Measurements from ENCODE around the gene KCNQ2.

KCNQ2 gene

DNA sequence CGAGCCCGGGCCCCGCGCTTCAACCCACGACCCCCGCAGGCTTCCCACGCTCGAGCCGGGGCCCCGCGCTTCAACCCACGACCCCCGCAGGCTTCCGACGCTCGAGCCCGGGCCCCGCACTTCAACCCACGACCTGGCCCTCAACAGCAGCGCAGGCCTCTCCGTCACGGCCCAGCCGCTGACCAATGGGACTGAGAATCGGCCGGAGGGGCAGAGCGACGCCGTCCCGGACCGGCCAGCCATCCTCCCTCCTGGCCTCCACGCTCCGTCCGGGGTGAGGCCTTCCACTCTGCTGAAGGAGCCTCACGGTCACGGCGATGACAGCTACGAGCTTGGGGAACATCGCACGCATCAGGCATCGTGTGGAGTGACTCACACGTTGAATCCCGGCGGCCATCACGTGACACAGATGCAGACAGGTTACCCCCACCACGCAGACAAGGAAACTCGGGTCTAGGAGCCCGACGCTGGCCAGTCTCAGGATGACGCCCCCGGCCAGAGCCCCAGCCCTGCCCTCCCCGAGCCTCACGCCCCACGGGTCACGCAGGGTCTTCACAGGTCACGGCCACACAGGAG lies 6.1 kb downstream of the KCNQ2 start:
- no peaks in the 10 kb centered on the region for H3K36me3 Mint-ChIP-seq
- DNase-seq (ENCODE audit: low spot score in 2 of 2) (no peak), ATAC-seq (ENCODE audit: low read depth) (no peak)
- H3K4me1 Mint-ChIP-seq = no peaks in the 10 kb centered on the region
- peaks cover 24% of the 10 kb centered on the region for H3K27me3 Mint-ChIP-seq
- H3K4me3 Mint-ChIP-seq = no peak overlapping the region
- H3K27ac Mint-ChIP-seq = no peak overlapping the region
- no peaks in the 10 kb centered on the region for H3K9me3 Mint-ChIP-seq

DNA sequence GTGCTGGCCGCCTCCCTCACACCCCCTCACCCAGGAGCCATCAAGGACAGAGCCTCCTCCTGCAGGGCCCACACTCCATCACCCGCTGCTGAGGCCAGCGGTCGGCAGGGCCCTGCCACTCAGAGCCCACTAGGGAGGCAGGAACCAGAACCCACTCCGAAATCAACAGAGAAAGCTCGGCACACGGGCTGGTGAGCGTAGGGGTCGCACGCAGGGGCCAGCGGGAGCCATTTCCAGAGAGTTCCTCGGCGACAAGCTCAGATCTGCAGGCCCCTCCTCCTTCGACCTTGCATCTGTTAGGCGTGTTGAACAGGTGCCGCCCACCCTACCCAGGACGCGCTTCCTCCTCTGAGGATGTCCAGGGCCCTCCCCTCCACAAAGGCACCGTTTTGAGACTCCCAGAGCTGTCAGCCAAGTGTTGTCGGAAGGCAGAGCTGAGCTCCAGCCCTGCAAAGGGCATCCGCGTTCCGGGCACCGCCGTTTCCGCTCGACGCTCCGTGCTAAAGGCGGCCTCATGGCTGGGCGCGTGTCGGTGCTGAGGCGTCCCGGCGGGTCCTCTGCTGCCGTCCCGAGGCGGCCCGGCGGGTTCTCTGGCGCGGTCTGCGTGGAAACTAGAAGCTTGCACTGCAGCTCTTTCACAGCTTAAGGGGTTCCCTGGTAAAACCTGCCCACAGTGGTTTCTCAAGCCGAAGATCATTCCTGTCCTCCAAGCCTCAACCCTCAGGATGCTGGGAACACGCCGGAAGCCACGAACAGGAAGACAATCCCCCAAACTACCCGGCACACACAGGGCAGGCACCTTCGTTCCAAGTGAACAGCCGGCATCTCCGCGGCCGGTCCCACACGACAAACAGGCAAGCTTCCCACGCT lies 6.8 kb downstream of the KCNQ2 start:
- no peak overlapping the region for H3K27ac Mint-ChIP-seq
- ATAC-seq (ENCODE audit: low read depth) (no peak), DNase-seq (ENCODE audit: low spot score in 2 of 2) (no peak)
- no peaks in the 10 kb centered on the region for H3K4me1 Mint-ChIP-seq
- H3K4me3 Mint-ChIP-seq = no peak overlapping the region
- no peaks in the 10 kb centered on the region for H3K9me3 Mint-ChIP-seq
- peaks cover 26% of the 10 kb centered on the region for H3K27me3 Mint-ChIP-seq
- no peaks in the 10 kb centered on the region for H3K36me3 Mint-ChIP-seq

DNA sequence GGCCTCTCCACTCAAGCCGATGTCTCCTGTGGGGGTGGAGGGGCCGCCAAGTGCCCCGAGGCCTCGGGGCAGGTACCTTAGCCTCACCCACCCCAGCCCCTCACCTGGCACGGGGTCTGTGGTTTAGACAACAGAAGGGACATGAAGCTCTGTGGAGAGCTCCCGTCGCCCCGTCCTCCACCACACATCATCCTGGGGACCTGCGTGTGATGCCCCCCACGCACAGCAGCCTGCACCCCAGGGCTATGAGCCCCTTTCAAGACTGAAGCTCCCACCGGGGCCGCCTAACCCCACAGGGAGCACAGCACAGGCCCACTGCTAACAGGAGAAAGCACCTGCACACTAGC lies 8.2 kb downstream of the KCNQ2 start:
- H3K36me3 Mint-ChIP-seq = no peaks in the 10 kb centered on the region
- ATAC-seq (ENCODE audit: low read depth) (no peak), DNase-seq (ENCODE audit: low spot score in 2 of 2) (no peak)
- no peaks in the 10 kb centered on the region for H3K4me1 Mint-ChIP-seq
- peaks cover 27% of the 10 kb centered on the region for H3K27me3 Mint-ChIP-seq
- H3K4me3 Mint-ChIP-seq = no peak overlapping the region
- no peaks in the 10 kb centered on the region for H3K9me3 Mint-ChIP-seq
- no peak overlapping the region for H3K27ac Mint-ChIP-seq

DNA sequence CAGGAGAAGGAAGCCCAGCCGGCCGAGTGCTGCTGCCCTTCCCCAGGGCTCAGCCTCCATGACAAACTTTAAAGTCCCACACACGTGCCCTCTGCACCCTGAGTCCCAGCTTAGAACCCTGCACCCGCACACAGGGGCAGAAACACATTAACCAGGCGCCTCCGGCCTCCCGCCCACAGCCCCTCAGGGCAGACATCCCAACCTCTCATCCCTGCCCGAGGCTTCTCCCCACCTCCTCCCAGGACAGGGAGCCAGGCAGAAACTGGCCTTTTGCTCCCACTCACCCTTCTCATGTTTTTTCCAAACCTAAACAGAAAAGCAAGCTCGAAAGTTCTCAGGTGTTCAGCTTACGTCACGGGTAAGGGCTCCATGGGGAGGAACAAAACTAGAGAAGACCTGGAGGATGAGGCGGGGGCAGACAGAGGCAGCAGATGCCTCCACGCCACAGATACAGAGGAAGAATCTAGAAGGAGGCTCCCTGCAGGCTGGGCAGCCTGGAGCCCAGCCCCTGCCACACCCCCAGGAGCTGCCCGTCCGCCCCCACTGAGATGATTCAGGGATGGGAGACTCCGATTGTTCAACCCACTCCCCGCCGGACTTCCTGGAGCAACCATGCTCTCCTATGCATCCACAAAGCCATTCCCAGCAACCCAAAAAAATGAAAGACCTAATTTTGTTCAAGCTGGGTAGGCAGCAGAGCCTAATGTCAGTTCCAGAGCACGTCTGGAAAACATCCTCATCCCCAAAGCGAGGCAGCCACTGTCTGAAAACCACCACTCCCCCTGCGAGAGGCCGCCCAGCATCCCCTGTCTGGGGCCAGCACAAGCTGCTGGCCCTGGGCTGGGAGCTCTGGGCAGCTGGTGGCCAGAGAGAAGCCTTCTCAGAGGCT lies 8.8 kb downstream of the KCNQ2 start:
- Mint-ChIP-seq H3K9me3 (no peaks in the 10 kb centered on the region), H3K4me1 (no peaks in the 10 kb centered on the region), H3K27ac (no peak overlapping the region), H3K36me3 (peaks cover 1% of the 10 kb centered on the region), H3K27me3 (peaks cover 30% of the 10 kb centered on the region), H3K4me3 (no peak overlapping the region)
- ATAC-seq (ENCODE audit: low read depth) = no peak
- no peak for DNase-seq (ENCODE audit: low spot score in 2 of 2)

DNA sequence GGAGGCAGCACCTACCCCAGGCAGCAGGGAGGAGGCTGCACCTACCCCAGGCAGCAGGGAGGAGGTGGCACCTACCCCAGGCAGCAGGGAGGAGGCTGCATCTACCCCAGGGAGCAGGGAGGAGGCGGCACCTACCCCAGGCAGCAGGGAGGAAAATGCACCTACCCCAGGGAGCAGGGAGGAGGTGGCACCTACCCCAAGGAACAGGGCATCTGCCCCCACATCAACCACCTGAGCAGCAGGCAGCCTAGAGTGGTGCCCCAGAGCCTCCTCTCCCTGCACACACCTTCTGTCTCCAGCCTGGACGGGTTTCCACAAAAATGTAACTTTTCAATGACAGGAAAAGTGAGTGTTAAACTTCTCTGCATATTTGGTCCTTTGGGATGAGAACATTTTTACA lies 10.2 kb downstream of the KCNQ2 start:
- DNase-seq (ENCODE audit: low spot score in 2 of 2) (no peak), ATAC-seq (ENCODE audit: low read depth) (no peak)
- peaks cover 3% of the 10 kb centered on the region for H3K4me1 Mint-ChIP-seq
- peaks cover 1% of the 10 kb centered on the region for H3K36me3 Mint-ChIP-seq
- H3K27ac Mint-ChIP-seq = no peak overlapping the region
- H3K4me3 Mint-ChIP-seq = no peak overlapping the region
- no peaks in the 10 kb centered on the region for H3K9me3 Mint-ChIP-seq
- peaks cover 31% of the 10 kb centered on the region for H3K27me3 Mint-ChIP-seq

DNA sequence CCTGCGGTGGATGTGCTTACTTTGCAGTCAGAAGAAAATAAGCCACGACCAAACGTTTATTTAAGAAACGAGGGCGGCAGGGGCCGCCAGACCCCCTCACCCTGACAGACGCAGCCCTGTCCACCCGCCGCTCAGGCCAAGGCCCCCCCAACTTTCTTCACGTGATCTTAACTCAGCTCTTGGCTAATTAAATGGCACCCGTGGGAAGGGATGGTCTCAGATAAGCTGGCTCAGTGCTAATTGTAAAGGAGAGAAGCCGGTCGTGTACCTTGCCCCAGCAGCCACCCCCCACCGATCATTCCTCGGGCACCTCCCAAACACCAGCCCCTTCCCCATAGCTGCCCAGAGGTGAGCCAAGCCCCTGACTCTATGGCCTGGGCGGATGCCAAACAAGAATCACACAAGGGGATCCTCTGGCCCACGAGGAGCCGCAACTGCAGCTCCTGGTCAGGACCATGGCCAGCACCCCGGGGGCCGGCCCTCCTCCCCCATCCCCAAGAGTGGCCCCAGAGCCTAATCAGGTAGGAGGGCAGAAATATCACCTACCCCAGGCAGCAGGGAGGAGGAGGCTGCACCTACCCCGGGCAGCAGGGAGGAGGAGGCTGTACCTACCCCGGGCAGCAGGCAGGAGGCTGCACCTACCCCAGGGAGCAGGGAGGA lies 11.2 kb downstream of the KCNQ2 start:
- ATAC-seq (ENCODE audit: low read depth) = no peak
- Mint-ChIP-seq H3K27ac (no peak overlapping the region), H3K4me3 (no peak overlapping the region), H3K4me1 (peaks cover 3% of the 10 kb centered on the region), H3K27me3 (peaks cover 28% of the 10 kb centered on the region), H3K9me3 (no peaks in the 10 kb centered on the region), H3K36me3 (peaks cover 1% of the 10 kb centered on the region)
- DNase-seq (ENCODE audit: low spot score in 2 of 2) = no peak

DNA sequence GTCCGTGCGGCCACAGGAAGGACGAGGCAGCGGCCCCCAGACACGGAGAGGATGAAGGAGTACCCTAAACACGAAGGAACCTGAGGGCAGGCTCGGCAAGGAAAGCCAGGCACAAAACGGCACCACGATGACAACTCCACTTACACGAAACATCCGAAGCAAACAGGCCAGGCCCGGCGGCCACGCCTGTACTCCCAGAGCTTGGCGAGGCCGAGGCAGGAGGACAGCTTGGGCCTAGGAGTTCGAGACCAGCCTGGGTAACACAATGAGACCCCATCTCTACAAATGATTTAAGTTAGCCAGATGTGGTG lies 13.4 kb downstream of the KCNQ2 start:
- no peak for ATAC-seq (ENCODE audit: low read depth)
- H3K27me3 Mint-ChIP-seq = peaks cover 30% of the 10 kb centered on the region
- no peak overlapping the region for H3K4me3 Mint-ChIP-seq
- DNase-seq (ENCODE audit: low spot score in 2 of 2) = no peak
- H3K4me1 Mint-ChIP-seq = peaks cover 3% of the 10 kb centered on the region
- H3K9me3 Mint-ChIP-seq = no peaks in the 10 kb centered on the region
- H3K27ac Mint-ChIP-seq = no peak overlapping the region
- H3K36me3 Mint-ChIP-seq = peaks cover 1% of the 10 kb centered on the region

DNA sequence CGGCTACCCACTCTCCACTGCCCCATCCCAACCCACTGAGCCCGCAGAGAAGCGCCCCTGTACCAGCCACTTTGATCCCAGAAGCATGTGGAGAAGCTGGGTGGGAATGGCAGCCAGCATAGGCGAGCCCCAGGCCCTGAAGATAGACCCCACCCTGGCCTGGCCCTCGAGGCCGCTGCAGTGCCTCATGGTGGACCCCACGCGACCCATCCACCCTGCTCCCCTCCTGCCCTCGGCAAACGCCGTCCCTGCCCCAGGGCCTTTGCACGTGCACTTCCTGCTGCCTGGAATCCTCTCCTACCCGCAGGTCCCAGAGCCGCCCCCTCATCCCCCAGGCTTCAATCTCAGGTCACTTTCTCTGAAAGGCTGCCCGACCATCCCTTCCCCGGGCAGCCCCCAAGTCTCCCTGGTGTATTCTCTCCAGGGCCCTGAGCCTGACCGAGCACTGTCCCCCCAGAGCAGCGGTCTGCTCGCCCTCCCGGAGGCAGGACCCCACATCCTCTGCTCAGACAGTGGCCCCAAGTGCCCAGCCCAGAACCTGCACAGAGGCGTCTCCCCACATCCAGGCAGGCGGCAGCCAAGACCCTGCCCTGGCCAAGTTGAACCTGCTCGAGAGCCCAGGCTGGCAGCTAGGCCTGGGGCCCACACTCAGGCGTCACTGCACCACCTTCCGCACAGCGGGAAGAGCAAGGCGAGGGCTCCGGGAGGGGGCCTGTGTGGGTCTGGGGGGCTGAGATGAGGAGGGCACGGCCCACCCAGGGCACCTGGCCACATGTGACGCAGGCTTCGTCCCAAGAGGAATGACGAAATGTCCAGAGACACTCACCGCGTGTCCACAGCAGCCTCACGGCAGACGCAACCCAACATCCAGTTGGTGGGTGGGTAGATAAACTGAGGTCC lies 14.0 kb downstream of the KCNQ2 start:
- Mint-ChIP-seq H3K27me3 (peaks cover 28% of the 10 kb centered on the region), H3K9me3 (no peaks in the 10 kb centered on the region), H3K4me1 (peaks cover 3% of the 10 kb centered on the region), H3K36me3 (peaks cover 1% of the 10 kb centered on the region), H3K27ac (no peak overlapping the region), H3K4me3 (no peak overlapping the region)
- DNase-seq (ENCODE audit: low spot score in 2 of 2) (no peak), ATAC-seq (ENCODE audit: low read depth) (no peak)

DNA sequence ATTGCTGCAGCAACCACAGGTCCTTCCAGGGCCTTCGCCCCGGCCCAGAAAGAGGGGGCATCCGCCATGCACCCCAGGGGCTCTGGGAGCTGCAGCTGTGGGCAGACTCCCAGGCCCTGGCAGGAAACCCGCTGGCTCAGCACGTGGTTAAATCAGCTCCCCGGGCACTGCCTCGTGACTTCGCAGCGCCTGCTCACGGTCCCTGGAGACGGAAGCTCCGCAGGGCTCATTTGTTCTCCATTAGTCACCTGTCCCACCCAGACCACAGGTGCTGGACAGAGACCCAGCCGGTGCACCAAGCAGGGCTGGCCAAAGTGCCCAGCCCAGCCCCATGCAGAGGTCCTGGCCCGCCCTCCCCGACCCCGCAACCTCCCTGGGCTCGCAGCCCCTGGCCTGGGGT lies 14.7 kb downstream of the KCNQ2 start:
- Mint-ChIP-seq H3K9me3 (no peaks in the 10 kb centered on the region), H3K4me1 (peaks cover 3% of the 10 kb centered on the region), H3K36me3 (peaks cover 1% of the 10 kb centered on the region), H3K27me3 (peaks cover 26% of the 10 kb centered on the region), H3K27ac (no peak overlapping the region), H3K4me3 (no peak overlapping the region)
- ATAC-seq (ENCODE audit: low read depth) (peak; percentile 71), DNase-seq (ENCODE audit: low spot score in 2 of 2) (no peak)

DNA sequence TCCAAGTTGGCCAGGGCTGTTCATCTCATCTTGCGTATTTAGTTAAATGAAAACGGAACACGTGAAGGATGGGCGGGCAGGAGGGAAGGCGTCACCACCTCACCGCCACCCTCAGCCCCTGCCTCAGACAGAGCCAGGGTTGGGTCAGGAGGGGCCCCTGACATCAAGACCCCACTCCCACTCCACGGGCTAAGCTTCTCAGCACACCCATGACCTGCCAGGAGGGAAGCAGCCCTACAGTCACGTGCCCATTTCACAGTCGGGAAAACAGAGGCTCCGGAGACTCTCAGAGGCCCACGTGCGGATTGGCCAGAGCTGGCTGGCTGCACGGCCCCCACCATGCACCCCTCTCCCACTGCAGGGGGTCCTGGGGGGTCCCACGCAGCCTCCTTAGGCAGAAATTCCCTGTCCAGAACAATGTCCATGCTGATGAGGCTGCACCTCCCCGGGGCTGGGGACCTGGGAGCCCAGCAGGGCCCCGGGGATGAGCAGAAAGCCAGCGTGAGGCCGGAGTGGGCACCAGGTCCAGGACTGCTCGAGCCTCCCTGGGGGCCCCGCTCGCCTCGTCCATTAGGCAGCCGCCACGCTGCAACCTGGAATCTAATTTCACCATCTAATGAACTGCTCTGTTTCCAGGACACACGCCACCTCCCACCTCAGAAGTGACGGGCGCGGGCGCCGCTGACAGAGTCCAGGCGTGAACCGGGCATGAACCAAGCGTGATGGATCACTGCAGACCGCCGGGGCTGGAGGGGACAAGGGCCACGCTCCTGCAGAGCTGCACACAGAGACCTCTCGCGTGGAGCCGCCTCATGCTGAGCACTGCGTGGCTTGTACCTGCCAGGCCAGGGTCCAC lies 15.8 kb downstream of the KCNQ2 start:
- H3K27ac Mint-ChIP-seq = no peak overlapping the region
- H3K4me3 Mint-ChIP-seq = no peak overlapping the region
- no peak for ATAC-seq (ENCODE audit: low read depth)
- H3K36me3 Mint-ChIP-seq = peaks cover 1% of the 10 kb centered on the region
- H3K4me1 Mint-ChIP-seq = peaks cover 3% of the 10 kb centered on the region
- H3K27me3 Mint-ChIP-seq = peaks cover 27% of the 10 kb centered on the region
- no peaks in the 10 kb centered on the region for H3K9me3 Mint-ChIP-seq
- DNase-seq (ENCODE audit: low spot score in 2 of 2) = no peak

DNA sequence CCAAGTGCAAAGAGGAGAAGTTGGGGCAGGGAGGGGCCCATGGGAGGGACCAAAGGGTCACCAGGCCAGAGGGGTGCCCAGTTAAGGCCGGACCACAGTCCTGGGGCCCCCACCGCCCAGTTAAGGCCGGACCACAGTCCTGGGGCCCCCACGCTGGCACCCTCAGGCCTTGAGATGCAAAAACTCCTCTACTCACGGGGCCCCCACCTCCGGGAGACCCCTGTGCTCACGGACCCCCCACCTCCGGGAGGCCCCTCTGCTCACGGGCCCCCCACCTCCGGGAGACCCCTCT lies 16.9 kb downstream of the KCNQ2 start:
- DNase-seq (ENCODE audit: low spot score in 2 of 2) = no peak
- Mint-ChIP-seq H3K27me3 (peaks cover 23% of the 10 kb centered on the region), H3K4me3 (no peak overlapping the region), H3K9me3 (no peaks in the 10 kb centered on the region), H3K27ac (no peak overlapping the region), H3K4me1 (peaks cover 3% of the 10 kb centered on the region), H3K36me3 (peaks cover 1% of the 10 kb centered on the region)
- no peak for ATAC-seq (ENCODE audit: low read depth)

DNA sequence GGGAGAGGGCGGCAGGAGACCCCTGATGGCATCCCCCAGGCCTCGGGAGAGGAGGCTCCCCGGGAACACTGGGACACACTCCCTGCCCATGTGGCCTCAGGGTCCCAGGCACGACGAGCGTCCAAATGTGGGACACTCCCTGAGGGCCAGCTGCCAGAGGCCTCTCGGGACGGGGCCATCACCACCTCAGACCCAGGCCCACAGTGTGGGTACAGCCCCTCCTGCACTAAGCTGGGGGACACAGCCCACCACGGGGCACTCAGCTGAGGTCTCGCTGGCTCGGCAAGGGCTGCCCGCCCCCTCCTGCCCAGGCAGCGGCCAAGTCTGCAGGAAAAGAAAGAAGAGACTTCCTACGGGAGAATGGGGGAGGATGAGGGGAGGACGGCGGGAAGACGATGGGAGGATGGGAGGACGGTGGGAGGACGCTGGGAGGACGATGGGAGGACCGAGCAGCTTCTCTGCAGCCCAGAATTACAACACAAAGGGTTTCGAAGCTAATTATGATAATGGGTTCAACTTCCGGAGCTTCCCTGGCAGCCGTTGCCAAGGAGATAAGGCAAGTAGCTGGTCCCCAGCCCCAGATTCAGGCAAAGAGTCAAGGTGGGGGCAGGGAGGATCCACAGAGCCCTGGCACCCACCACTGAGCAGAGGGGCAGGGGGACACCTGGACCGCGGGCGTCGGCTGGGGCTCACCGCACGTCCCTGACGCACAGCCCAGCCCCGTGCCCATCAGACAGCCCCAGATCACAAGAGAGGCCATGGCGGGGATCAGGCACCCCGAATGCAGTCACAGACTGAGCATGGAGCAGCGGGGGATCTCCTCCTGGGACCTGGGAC lies 17.5 kb downstream of the KCNQ2 start:
- Mint-ChIP-seq H3K4me3 (no peak overlapping the region), H3K27me3 (peaks cover 20% of the 10 kb centered on the region), H3K27ac (no peak overlapping the region), H3K4me1 (peaks cover 3% of the 10 kb centered on the region), H3K36me3 (peaks cover 1% of the 10 kb centered on the region), H3K9me3 (no peaks in the 10 kb centered on the region)
- no peak for DNase-seq (ENCODE audit: low spot score in 2 of 2)
- no peak for ATAC-seq (ENCODE audit: low read depth)
